Stimulated activated CD8-positive, alpha-beta memory T cell treated with anti-CD3 and anti-CD28 coated beads, Interleukin-15, amount 100 ng/mL, for 24 hours (primary cell): ENCODE results near the gene PPP1R7.

Experiments
- DNase-seq: peaks from one replicate; pipeline ENCODE4 v3.0.0-alpha.2; 2020; ENCODE audit warnings: low read depth

PPP1R7 gene

GRCh38 chr2:241120440-241120839, 29.8 kb upstream of the PPP1R7 start:
- no peak for DNase-seq

GRCh38 chr2:241121008-241121407, 29.3 kb upstream of the PPP1R7 start:
- no peak for DNase-seq

- no peak for DNase-seq
Observed at GRCh38 chr2:241122376-241123002, 27.8 kb upstream of the PPP1R7 start.

DNA sequence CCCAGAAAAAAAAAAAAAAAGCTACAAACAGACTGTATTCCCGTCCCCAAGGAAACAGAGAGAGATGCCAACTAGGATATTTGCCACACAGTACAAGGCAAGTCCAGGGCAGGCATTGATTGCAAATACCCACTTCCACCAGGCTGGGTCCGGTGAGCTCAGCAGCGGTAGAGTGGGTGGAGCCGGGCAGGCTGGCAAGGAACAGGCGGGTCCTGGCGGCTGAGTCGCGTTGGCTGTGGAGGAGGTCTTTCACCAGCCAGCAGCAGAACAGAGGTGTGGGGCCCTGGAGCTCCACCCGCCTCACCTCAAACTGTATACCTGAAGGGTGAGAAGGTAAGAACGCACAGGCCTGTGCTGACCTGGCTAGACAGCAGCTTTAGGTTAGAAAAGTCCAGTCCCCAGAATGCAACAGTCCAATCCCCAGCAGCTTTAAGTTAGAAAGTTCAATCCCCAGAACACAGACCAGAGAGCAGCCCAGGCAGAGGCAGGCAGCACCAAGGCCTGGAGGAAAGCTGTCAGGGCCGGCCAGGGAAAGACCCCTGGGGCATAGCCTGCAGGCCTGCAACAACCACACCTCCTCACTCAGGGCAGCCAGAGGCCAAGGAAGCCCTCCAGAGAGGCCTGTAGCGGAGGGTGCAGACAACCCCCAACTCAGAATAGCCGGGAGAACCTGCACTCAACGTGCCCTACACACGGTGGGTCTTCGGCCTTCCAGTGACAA, 26.3 kb upstream of the PPP1R7 start:
- DNase-seq: no peak

DNA sequence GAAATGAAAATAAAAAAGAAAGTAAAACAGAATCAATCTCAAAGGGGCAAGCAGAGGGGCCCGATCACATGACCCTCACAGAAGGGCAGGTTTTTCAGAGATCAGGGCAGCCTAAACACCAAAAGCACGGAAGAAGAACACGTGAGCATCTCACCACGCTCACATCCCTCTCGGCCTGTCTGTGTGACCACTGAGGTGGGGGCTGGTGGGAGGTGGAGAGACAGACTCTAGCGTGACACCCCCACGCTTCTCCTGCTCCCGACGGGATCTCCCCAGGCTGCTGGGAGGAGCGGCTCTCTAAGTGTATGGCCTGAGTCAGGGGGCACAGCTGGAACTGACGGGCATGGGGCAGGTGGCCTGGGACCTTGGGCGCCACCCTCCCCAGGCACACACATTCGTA, 24.6 kb upstream of the PPP1R7 start:
- DNase-seq: no peak

DNA sequence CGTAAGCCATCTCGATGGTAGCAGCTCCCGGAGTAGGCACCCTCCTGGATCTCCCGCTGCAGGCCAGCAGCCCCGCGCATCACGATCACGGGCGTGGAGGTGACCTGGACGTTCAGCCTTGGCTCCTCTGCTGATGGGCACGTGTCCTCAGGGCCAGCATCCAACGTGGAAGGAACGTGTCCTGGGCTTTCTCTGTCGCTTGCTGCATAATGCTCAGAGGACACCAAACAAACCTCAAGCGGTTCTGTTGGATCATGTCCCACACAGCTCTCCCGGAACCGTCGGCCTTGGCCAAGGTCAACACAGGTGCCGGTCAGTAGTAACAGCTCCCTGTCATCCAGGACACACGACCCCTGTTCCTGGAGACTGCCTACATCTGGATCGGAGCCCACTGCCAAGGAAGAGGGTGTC, 24.1 kb upstream of the PPP1R7 start:
- no peak for DNase-seq

- DNase-seq: no peak
Observed at GRCh38 chr2:241126771-241127202, 23.5 kb upstream of the PPP1R7 start.

DNA sequence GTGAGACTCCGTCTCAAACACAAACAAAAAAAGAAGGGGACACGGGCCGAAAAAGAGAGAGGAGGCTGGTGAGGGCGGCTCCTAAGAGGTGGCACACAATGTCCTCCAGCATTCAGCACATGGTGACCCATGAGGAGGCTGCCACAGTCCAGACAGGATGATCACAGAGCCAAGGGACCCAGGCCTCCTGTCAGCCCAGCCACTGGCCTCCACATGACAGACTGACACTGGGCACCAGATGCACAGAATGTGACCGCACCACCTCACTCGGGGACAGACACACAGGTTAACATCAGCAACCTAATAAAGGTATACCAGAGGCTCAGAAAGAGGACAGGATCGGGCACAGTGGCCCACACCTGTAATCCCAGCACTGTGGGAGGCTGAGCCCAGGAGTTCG, 22.0 kb upstream of the PPP1R7 start:
- no peak for DNase-seq

- no peak for DNase-seq
Observed at GRCh38 chr2:241129086-241129871, 21.0 kb upstream of the PPP1R7 start.

GRCh38 chr2:241130316-241130715, 20.0 kb upstream of the PPP1R7 start:
- no peak for DNase-seq

DNA sequence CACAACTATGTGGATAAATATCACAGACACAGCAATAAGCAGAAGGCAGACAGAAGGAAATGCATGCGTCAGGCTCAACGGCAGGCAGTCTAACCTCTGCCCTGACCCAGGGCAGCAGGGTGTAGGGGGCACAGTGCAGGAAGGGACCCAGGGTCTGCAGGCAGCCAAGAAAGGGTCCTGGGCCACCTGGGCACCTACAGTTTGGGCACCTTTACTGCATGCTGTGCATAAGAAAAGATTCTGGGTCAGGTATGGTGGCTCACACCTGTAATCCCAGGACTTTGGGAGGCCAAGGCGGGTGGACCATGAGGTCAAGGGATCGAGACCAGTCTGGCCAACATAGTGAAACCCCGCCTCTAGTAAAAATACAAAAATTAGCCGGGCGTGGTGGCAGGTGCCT, 18.7 kb upstream of the PPP1R7 start:
- DNase-seq: no peak

GRCh38 chr2:241132538-241133435, 17.5 kb upstream of the PPP1R7 start:
- no peak for DNase-seq

- DNase-seq: no peak
Observed at GRCh38 chr2:241133436-241133820, 16.8 kb upstream of the PPP1R7 start.

DNA sequence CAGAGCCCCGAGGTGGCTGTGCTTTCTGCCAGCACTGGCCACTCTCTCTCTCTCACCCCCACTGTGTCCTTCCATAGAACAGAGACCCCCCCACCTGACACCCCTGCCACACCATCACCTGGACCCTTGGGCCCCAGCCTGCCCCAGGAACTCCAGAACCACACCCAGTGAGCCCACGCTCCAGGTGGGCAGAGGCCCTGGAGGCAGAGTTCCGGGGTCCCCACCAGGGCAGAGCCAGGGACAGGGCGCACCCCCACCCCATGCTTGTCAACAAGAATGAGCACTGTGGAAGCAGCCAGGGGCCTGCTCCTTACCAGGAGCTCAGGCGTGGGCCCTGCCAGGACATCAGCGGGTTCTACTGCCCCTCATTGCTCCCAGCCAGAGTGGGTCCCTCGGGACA, 15.6 kb upstream of the PPP1R7 start:
- DNase-seq: no peak

GRCh38 chr2:241135737-241136136, 14.5 kb upstream of the PPP1R7 start:
- DNase-seq: no peak

DNA sequence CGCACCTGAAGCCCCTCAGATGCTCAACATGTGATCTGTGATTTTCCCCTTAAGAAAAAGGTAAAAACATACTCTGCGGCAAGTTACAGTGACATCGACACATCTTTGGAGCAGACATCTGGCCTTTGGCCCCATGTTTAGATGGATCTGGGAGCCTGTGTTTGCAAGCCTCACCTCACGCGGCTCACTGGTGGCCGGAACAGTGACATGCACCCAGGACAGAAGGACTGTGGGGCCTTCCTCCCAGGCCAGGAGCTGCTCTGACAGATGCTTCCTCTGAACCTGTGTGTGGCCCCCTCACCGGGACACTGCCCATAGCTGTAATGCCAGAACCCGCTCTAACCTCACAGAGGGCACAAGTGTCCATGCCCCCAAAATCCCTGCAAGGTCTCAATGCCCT, 14.1 kb upstream of the PPP1R7 start:
- DNase-seq: no peak

DNA sequence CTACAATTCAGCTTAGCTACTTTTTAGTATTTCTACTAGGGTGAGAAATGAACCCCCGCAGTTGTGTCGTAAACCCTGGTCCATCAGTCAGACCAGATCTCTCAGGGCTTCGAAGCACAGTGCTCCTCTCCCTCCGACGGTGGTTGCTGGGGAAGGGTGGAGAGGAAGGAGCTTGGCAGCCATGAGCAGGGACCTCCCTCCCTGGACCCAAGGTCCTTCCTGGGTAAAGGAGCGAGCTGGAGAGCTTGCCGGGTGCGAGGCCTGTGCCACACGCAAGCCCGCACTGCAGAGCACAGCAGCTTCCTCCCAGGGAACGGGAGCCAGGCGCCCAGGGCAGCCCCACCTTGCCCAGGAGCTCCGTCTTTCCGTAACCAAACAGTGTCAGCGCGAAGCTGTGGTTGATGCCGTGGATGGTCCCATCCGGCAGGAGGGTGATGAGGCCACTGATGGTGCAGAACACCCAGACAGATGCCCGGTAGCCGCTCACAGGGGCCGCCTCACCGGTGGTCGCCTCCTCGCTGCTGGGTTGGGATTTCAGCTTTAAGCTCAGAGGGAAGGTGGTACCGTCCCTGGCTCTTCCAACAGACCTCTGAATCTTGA, 13.5 kb upstream of the PPP1R7 start:
- DNase-seq: no peak

DNA sequence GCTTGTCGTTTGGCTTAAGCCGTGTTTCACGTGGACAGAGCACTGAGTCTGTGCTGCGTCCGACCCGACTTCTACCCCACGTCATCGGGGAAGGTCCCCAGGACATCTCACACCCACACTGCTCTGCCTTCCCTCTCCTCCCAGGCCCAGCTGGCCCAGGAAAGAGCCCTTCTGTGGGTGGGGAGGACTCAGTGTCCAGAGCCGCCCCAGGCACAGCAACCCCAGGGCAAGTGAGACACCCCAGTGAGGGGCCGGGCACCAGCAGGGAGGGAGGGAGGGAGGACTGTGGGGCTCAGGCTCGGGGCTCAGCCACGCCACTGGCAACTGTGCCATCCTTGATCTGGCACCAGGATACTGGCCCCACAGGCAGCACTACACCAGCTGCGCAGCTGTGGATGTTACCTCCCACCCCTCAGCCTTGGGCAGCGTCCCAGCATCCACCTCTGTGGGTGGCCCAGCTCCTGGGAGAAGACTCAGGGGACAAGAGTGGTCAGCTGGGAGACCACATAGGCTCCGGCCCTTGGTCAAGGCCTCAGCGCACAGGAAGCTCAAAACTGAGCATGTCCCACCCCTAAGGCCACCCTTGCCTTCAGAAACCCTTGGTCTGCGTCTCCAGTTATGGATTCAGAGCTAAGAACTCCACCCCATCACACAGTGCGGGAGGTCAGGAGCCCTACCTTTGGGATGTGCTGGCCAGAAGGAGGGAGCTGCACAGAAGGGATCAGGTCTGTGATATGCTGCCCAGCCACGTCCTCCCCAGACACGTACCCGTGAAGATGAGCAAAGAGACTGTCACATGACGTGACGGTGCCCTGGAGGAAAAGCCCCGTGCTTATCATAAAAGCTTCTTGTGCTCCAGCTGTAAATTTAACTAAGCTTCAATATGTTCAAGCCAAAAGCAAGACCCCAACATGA, 12.7 kb upstream of the PPP1R7 start:
- no peak for DNase-seq

GRCh38 chr2:241138471-241138870, 11.8 kb upstream of the PPP1R7 start:
- no peak for DNase-seq
